ENCODE results near the gene STEAP1B.
A peak's percentile ranks its signal among the peaks of the same experiment; 100 is the strongest.
"Not testable (repeated sequence)": the region's sequence is repeated elsewhere in the genome, so short reads cannot be mapped to it uniquely, and the experiment has no call there.

STEAP1B gene

GRCh38 chr7:22499888-22500689, at the start of gene STEAP1B:
Gene STEAP1B (minus strand): TSS chr7:22500188. CDS start chr7:22494855, 5,333 bp downstream.
- DNase-seq (ENCODE audit: low read depth in 2 of 2) = peak; percentile 54 to 77

- DNase-seq (ENCODE audit: low read depth in 2 of 2) = no peak
Observed at GRCh38 chr7:22549051-22549450, 49.1 kb upstream of the STEAP1B start.

- no peak for DNase-seq (ENCODE audit: low read depth in 2 of 2)
Observed at GRCh38 chr7:22548313-22548712, 48.3 kb upstream of the STEAP1B start.

GRCh38 chr7:22546769-22547168, 46.8 kb upstream of the STEAP1B start:
- DNase-seq (ENCODE audit: low read depth in 2 of 2) = no peak

GRCh38 chr7:22545529-22545928, 45.5 kb upstream of the STEAP1B start:
- DNase-seq (ENCODE audit: low read depth in 2 of 2) = no peak

- no peak for DNase-seq (ENCODE audit: low read depth in 2 of 2)
Observed at GRCh38 chr7:22544245-22544644, 44.3 kb upstream of the STEAP1B start.

GRCh38 chr7:22543169-22543568, 43.2 kb upstream of the STEAP1B start:
- DNase-seq (ENCODE audit: low read depth in 2 of 2) = no peak

GRCh38 chr7:22542669-22543068, 42.7 kb upstream of the STEAP1B start:
- no peak for DNase-seq (ENCODE audit: low read depth in 2 of 2)

GRCh38 chr7:22542254-22542653, 42.3 kb upstream of the STEAP1B start:
- DNase-seq (ENCODE audit: low read depth in 2 of 2) = no peak

- DNase-seq (ENCODE audit: low read depth in 2 of 2) = no peak
Observed at GRCh38 chr7:22541789-22542188, 41.8 kb upstream of the STEAP1B start.

- DNase-seq (ENCODE audit: low read depth in 2 of 2) = not testable (repeated sequence)
Observed at GRCh38 chr7:22528537-22528936, 28.5 kb upstream of the STEAP1B start.

GRCh38 chr7:22524353-22524947, 24.5 kb upstream of the STEAP1B start:
- not testable (repeated sequence) for DNase-seq (ENCODE audit: low read depth in 2 of 2)

GRCh38 chr7:22523478-22524352, 23.7 kb upstream of the STEAP1B start:
- not testable (repeated sequence) for DNase-seq (ENCODE audit: low read depth in 2 of 2)

GRCh38 chr7:22519560-22519959, 19.6 kb upstream of the STEAP1B start:
- not testable (repeated sequence) for DNase-seq (ENCODE audit: low read depth in 2 of 2)

- DNase-seq (ENCODE audit: low read depth in 2 of 2) = not testable (repeated sequence)
Observed at GRCh38 chr7:22516950-22517349, 17.0 kb upstream of the STEAP1B start.

GRCh38 chr7:22514963-22515362, 15.0 kb upstream of the STEAP1B start:
- DNase-seq (ENCODE audit: low read depth in 2 of 2) = not testable (repeated sequence)

- not testable (repeated sequence) for DNase-seq (ENCODE audit: low read depth in 2 of 2)
Observed at GRCh38 chr7:22507320-22507719, 7.3 kb upstream of the STEAP1B start.

- not testable (repeated sequence) for DNase-seq (ENCODE audit: low read depth in 2 of 2)
Observed at GRCh38 chr7:22506316-22507020, 6.5 kb upstream of the STEAP1B start.

GRCh38 chr7:22504519-22504918, 4.5 kb upstream of the STEAP1B start:
- not testable (repeated sequence) for DNase-seq (ENCODE audit: low read depth in 2 of 2)

GRCh38 chr7:22502104-22502503, 2.1 kb upstream of the STEAP1B start:
- DNase-seq (ENCODE audit: low read depth in 2 of 2) = not testable (repeated sequence)

GRCh38 chr7:22501336-22501735, 1.3 kb upstream of the STEAP1B start:
- not testable (repeated sequence) for DNase-seq (ENCODE audit: low read depth in 2 of 2)

- no peak for DNase-seq (ENCODE audit: low read depth in 2 of 2)
Observed at GRCh38 chr7:22499044-22499443, 944 bp downstream of the STEAP1B start.

Measured in stimulated activated CD4-positive, alpha-beta T cell treated with anti-CD3 and anti-CD28 coated beads, Interleukin-1b, Interleukin-23, amount 100 ng/mL, for 1 hour (primary cell).